GM23338 (cell line): ENCODE data around the gene RASL12. TPM values are rescaled to one million over a fixed set of nuclear protein-coding genes. Genes with fewer than 3 reads are reported as not detected.
A peak's percentile ranks its signal among the peaks of the same experiment; 100 is the strongest.

Source experiments
- ATAC-seq: fragments of 200-7000 bp; cut with Tn5 transposase; 3 replicates; pipeline ENCODE4 v1.9.1; 2020
- DNase-seq: peaks from one replicate; pipeline ENCODE4 v3.0.0-alpha.2; 2015; ENCODE audit warnings: low spot score
- H2AFZ ChIP-seq: fragments of 200-600 bp; sonication (generic); 2 replicates; pipeline ENCODE4 v1.8.0; 2016; ENCODE audit warnings: antibody characterized with exemption, mild to moderate bottlenecking, moderate library complexity
- H3F3A ChIP-seq: fragments of 200-600 bp; sonication (generic); replicated peaks from 2 replicates; pipeline ENCODE4 v1.8.0; 2017; ENCODE audit warnings: antibody characterized with exemption, mixed run types, low read depth
- H3K27ac ChIP-seq: fragments of 200-600 bp; sonication (generic); 2 replicates; pipeline ENCODE4 v1.6.1; 2016; ENCODE audit warnings: low read depth
- H3K27me3 ChIP-seq: fragments of 200-600 bp; sonication (generic); 2 replicates; pipeline ENCODE4 v1.8.0; 2016; ENCODE audit warnings: mild to moderate bottlenecking, mixed run types, moderate library complexity; ENCODE audit not compliant: insufficient read depth
- H3K36me3 ChIP-seq: fragments of 200-600 bp; sonication (generic); 2 replicates; pipeline ENCODE4 v1.8.0; 2016; ENCODE audit warnings: mild to moderate bottlenecking; ENCODE audit not compliant: insufficient read depth
- H3K4me1 ChIP-seq: fragments of 200-600 bp; sonication (generic); 2 replicates; pipeline ENCODE4 v1.8.0; 2016; ENCODE audit warnings: mild to moderate bottlenecking, moderate library complexity; ENCODE audit not compliant: insufficient read depth
- H3K4me2 ChIP-seq: fragments of 200-600 bp; sonication (generic); 2 replicates; pipeline ENCODE4 v1.7.1; 2017; ENCODE audit warnings: mixed run types
- H3K4me3 ChIP-seq: fragments of 200-600 bp; sonication (generic); 2 replicates; pipeline ENCODE4 v1.6.1; 2016; ENCODE audit warnings: mixed run types
- H3K79me2 ChIP-seq: fragments of 200-600 bp; sonication (generic); replicated peaks from 2 replicates; pipeline ENCODE4 v1.8.0; 2017; ENCODE audit warnings: mild to moderate bottlenecking; ENCODE audit not compliant: insufficient read depth
- H3K9me2 ChIP-seq: fragments of 200-600 bp; sonication (generic); 2 replicates; pipeline ENCODE4 v1.8.0; 2017; ENCODE audit not compliant: insufficient read depth
- H4K20me1 ChIP-seq: fragments of 200-600 bp; sonication (generic); replicated peaks from 2 replicates; pipeline ENCODE4 v1.8.0; 2017; ENCODE audit warnings: mild to moderate bottlenecking; ENCODE audit not compliant: insufficient read depth
- H3K27ac Mint-ChIP-seq: 2 replicates; pipeline ENCODE4 v1.8.0; 2020; ENCODE audit warnings: inconsistent platforms, mild to moderate bottlenecking, moderate library complexity, mixed read lengths
- H3K27me3 Mint-ChIP-seq: 3 replicates; pipeline ENCODE4 v1.8.0; 2022; ENCODE audit warnings: low read depth, mild to moderate bottlenecking, moderate library complexity, mixed read lengths, inconsistent platforms; ENCODE audit not compliant: insufficient read depth, poor library complexity
- H3K36me3 Mint-ChIP-seq: 3 replicates; pipeline ENCODE4 v1.8.0; 2021; ENCODE audit warnings: low read depth, mild to moderate bottlenecking, inconsistent platforms, moderate library complexity, mixed read lengths
- H3K4me1 Mint-ChIP-seq: 3 replicates; pipeline ENCODE4 v1.8.0; 2020; ENCODE audit warnings: mild to moderate bottlenecking, inconsistent platforms, mixed read lengths
- H3K4me3 Mint-ChIP-seq: 3 replicates; pipeline ENCODE4 v1.8.0; 2021; ENCODE audit warnings: moderate library complexity, mild to moderate bottlenecking, inconsistent platforms, mixed read lengths
- H3K9me3 Mint-ChIP-seq: 3 replicates; pipeline ENCODE4 v1.8.0; 2020; ENCODE audit warnings: moderate library complexity, mild to moderate bottlenecking, inconsistent platforms, mixed read lengths
- CREB1 ChIP-seq: fragments of 250-450 bp; sonication (Bioruptor Pico); IDR thresholded peaks from 2 replicates; pipeline ENCODE4 v1.5.0; 2020; ENCODE audit warnings: low read depth, mild to moderate bottlenecking, moderate library complexity
- ETS1 ChIP-seq: IDR thresholded peaks from 2 replicates; pipeline ENCODE4 v1.6.1; 2016; ENCODE audit warnings: antibody characterized with exemption
- EZH2 ChIP-seq: fragments of 200-600 bp; sonication (generic); IDR thresholded peaks from one replicate; pipeline ENCODE4 v1.8.0; 2017; ENCODE audit warnings: antibody characterized with exemption, mild to moderate bottlenecking, low read depth; ENCODE audit not compliant: unreplicated experiment
- EZH2phosphoT487 ChIP-seq: fragments of 200-600 bp; sonication (generic); IDR thresholded peaks from one replicate; pipeline ENCODE4 v1.8.1; 2018; ENCODE audit warnings: antibody characterized with exemption; ENCODE audit not compliant: unreplicated experiment
- JUNB ChIP-seq: IDR thresholded peaks from one replicate; pipeline ENCODE4 v1.6.1; 2016; ENCODE audit warnings: antibody characterized with exemption; ENCODE audit not compliant: unreplicated experiment
- NANOG ChIP-seq: IDR thresholded peaks from 2 replicates; pipeline ENCODE4 v1.6.1; 2016; ENCODE audit warnings: antibody characterized with exemption, borderline replicate concordance
- POLR2AphosphoS5 ChIP-seq: IDR thresholded peaks from 2 replicates; pipeline ENCODE4 v1.6.1; 2016; ENCODE audit warnings: antibody characterized with exemption, low read depth
- REST ChIP-seq: IDR thresholded peaks from one replicate; pipeline ENCODE4 v1.6.1; 2018; ENCODE audit warnings: antibody characterized with exemption; ENCODE audit not compliant: unreplicated experiment
- STAT1 ChIP-seq: IDR thresholded peaks from one replicate; pipeline ENCODE4 v1.6.1; 2016; ENCODE audit warnings: antibody characterized with exemption; ENCODE audit not compliant: unreplicated experiment
- ZNF114 ChIP-seq: fragments of 250-450 bp; sonication (Bioruptor Pico); IDR thresholded peaks from 2 replicates; pipeline ENCODE4 v1.5.0; 2020; ENCODE audit warnings: mild to moderate bottlenecking, moderate library complexity
- ZNF331 ChIP-seq: fragments of 250-450 bp; sonication (Bioruptor Pico); IDR thresholded peaks from 2 replicates; pipeline ENCODE4 v1.5.0; 2020; ENCODE audit warnings: low read depth, mild to moderate bottlenecking, moderate library complexity
- polyA plus RNA-seq: library from polyadenylated mRNA; unstranded; fragments of >200 nt; fragmentation: Nextera tagmentation; extraction: Ambion mirVana; gene quantifications from 2 replicates; pipeline ENCODE4 v1.2.1, GENCODE V29; 2016
- total RNA-seq: library from RNA; depleted of rRNA; stranded (reverse); fragments of >200 nt; shearing (Covaris generic); gene quantifications from 2 replicates; pipeline ENCODE4 v1.2.3, GENCODE V29; 2014
- TF ChIP-seq, protein P1 (sequence below): fragments of 250-450 bp; sonication (Bioruptor Pico); IDR thresholded peaks from 2 replicates; pipeline ENCODE4 v1.5.0; 2020; ENCODE audit warnings: mild to moderate bottlenecking, moderate library complexity
- TF ChIP-seq, protein P2 (sequence below), 2 experiments: fragments of 200-600 bp in 1 of 2; sonication (generic) in 1 of 2; conservative IDR thresholded peaks; 2 replicates each; pipeline versions ENCODE4 v1.5.1 to v1.6.1; 2016 to 2017; ENCODE audit warnings: antibody characterized with exemption in 2 of 2, low read depth in 2 of 2, mild to moderate bottlenecking in 2 of 2, moderate library complexity in 1 of 2

Gene RASL12
- total and polyA plus RNA-seq, 2 experiments from 2014 or later: 4.5 to 27.7 TPM

DNA sequence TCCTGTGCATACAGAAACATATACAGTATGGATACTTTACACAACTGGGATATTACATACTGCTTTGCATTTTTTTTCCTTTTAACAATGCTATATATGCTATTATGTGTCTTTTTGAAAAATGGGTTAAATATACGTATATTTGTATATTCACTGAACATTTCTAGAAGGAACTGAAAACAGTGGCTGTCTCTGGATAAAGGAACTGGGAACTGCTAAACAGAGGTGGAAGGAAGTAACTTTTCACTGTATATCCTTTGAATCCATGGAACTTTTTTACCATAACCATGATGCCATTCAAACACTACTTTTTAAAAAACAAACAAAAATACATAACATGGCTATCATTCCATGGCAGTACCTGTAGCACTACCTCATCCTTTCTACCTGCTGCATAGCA, 40.2 kb downstream of the RASL12 start:
- H3K36me3 Mint-ChIP-seq: peaks cover 19% of the 10 kb centered on the region
- H3K4me3 ChIP-seq: peak overlapping the region; percentile 98; the same call in 1 of the 2 replicates
- no peak overlapping the region for H3K27ac Mint-ChIP-seq
- DNase-seq (no peak), ATAC-seq (no peak)
- H3K36me3 ChIP-seq: no peaks in the 10 kb centered on the region
- peak overlapping the region; percentile 97 for H3K4me2 ChIP-seq
- H4K20me1 ChIP-seq: peaks cover 15% of the 10 kb centered on the region
- no peak overlapping the region for H3K27ac ChIP-seq
- peaks cover 10% of the 10 kb centered on the region for H3K4me1 ChIP-seq
- H3K4me3 Mint-ChIP-seq: peak overlapping the region; percentile 80
- no peak for TF ChIP-seq CREB1 (CRISPR knock-in tag)
- TF ChIP-seq POLR2AphosphoS5: no peak
- TF ChIP-seq REST: no peak
- no peak for TF ChIP-seq EZH2
- TF ChIP-seq EZH2phosphoT487: no peak
- TF ChIP-seq, protein P1, sequence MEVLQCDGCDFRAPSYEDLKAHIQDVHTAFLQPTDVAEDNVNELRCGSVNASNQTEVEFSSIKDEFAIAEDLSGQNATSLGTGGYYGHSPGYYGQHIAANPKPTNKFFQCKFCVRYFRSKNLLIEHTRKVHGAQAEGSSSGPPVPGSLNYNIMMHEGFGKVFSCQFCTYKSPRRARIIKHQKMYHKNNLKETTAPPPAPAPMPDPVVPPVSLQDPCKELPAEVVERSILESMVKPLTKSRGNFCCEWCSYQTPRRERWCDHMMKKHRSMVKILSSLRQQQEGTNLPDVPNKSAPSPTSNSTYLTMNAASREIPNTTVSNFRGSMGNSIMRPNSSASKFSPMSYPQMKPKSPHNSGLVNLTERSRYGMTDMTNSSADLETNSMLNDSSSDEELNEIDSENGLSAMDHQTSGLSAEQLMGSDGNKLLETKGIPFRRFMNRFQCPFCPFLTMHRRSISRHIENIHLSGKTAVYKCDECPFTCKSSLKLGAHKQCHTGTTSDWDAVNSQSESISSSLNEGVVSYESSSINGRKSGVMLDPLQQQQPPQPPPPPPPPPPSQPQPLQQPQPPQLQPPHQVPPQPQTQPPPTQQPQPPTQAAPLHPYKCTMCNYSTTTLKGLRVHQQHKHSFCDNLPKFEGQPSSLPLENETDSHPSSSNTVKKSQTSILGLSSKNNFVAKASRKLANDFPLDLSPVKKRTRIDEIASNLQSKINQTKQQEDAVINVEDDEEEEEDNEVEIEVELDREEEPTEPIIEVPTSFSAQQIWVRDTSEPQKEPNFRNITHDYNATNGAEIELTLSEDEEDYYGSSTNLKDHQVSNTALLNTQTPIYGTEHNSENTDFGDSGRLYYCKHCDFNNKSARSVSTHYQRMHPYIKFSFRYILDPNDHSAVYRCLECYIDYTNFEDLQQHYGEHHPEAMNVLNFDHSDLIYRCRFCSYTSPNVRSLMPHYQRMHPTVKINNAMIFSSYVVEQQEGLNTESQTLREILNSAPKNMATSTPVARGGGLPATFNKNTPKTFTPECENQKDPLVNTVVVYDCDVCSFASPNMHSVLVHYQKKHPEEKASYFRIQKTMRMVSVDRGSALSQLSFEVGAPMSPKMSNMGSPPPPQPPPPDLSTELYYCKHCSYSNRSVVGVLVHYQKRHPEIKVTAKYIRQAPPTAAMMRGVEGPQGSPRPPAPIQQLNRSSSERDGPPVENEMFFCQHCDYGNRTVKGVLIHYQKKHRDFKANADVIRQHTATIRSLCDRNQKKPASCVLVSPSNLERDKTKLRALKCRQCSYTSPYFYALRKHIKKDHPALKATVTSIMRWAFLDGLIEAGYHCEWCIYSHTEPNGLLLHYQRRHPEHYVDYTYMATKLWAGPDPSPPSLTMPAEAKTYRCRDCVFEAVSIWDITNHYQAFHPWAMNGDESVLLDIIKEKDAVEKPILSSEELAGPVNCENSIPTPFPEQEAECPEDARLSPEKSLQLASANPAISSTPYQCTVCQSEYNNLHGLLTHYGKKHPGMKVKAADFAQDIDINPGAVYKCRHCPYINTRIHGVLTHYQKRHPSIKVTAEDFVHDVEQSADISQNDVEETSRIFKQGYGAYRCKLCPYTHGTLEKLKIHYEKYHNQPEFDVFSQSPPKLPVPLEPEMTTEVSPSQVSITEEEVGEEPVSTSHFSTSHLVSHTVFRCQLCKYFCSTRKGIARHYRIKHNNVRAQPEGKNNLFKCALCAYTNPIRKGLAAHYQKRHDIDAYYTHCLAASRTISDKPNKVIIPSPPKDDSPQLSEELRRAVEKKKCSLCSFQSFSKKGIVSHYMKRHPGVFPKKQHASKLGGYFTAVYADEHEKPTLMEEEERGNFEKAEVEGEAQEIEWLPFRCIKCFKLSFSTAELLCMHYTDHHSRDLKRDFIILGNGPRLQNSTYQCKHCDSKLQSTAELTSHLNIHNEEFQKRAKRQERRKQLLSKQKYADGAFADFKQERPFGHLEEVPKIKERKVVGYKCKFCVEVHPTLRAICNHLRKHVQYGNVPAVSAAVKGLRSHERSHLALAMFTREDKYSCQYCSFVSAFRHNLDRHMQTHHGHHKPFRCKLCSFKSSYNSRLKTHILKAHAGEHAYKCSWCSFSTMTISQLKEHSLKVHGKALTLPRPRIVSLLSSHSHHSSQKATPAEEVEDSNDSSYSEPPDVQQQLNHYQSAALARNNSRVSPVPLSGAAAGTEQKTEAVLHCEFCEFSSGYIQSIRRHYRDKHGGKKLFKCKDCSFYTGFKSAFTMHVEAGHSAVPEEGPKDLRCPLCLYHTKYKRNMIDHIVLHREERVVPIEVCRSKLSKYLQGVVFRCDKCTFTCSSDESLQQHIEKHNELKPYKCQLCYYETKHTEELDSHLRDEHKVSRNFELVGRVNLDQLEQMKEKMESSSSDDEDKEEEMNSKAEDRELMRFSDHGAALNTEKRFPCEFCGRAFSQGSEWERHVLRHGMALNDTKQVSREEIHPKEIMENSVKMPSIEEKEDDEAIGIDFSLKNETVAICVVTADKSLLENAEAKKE (CRISPR knock-in tag): no peak
- TF ChIP-seq NANOG: no peak
- TF ChIP-seq STAT1: no peak
- no peak for TF ChIP-seq ETS1
- TF ChIP-seq ZNF114: no peak
- no peak for TF ChIP-seq JUNB
- TF ChIP-seq, protein P2, sequence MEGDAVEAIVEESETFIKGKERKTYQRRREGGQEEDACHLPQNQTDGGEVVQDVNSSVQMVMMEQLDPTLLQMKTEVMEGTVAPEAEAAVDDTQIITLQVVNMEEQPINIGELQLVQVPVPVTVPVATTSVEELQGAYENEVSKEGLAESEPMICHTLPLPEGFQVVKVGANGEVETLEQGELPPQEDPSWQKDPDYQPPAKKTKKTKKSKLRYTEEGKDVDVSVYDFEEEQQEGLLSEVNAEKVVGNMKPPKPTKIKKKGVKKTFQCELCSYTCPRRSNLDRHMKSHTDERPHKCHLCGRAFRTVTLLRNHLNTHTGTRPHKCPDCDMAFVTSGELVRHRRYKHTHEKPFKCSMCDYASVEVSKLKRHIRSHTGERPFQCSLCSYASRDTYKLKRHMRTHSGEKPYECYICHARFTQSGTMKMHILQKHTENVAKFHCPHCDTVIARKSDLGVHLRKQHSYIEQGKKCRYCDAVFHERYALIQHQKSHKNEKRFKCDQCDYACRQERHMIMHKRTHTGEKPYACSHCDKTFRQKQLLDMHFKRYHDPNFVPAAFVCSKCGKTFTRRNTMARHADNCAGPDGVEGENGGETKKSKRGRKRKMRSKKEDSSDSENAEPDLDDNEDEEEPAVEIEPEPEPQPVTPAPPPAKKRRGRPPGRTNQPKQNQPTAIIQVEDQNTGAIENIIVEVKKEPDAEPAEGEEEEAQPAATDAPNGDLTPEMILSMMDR (conservative IDR thresholded peaks at IDR 0.05; ENCODE audit: low read depth in 2 of 2): no peak
- no peak for TF ChIP-seq ZNF331 (CRISPR knock-in tag)
- H2AFZ ChIP-seq: no peak overlapping the region
- no peaks in the 10 kb centered on the region for H3K27me3 ChIP-seq
- H3F3A ChIP-seq: 0 out of 2 replicates have a peak, but pooled peaks cover 6% of the 10 kb centered on the region
- peaks cover 15% of the 10 kb centered on the region for H3K79me2 ChIP-seq
- H3K4me1 Mint-ChIP-seq: peaks cover 9% of the 10 kb centered on the region
- peaks cover 11% of the 10 kb centered on the region for H3K27me3 Mint-ChIP-seq
- no peaks in the 10 kb centered on the region for H3K9me3 Mint-ChIP-seq
- no peaks in the 10 kb centered on the region for H3K9me2 ChIP-seq
